Stimulated activated CD8-positive, alpha-beta memory T cell treated with anti-CD3 and anti-CD28 coated beads, Interleukin-7, amount 100 ng/mL, for 1 hour (primary cell): ENCODE results near the gene ST3GAL3.
A peak's percentile ranks its signal among the peaks of the same experiment; 100 is the strongest.
"Not testable (repeated sequence)": the region's sequence is repeated elsewhere in the genome, so short reads cannot be mapped to it uniquely, and the experiment has no call there.

Experiments used
- DNase-seq, 2 donors: peaks; one replicate each; pipeline ENCODE4 v3.0.0-alpha.2; 2020; ENCODE audit warnings: low read depth in 2 of 2

The ST3GAL3 gene

DNA sequence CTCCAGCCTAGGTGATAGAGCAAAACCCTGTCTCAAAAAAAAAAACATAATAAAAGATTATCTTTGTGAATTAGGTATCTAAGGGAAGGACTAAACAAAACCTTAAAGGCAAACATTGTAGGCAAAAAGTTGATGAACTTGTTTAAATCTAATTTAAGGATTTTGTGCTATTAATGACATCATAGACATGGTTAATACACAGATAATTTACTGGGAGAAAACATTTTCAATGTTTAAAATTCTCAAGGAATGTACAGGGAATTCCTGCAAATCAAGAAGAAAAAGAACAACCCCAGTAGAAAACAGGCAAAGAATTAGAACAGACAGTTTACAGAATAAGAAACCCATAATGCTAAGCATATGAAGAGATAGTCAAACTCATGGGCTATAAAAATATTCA, 47.6 kb downstream of the ST3GAL3 start:
- no peak for DNase-seq

DNA sequence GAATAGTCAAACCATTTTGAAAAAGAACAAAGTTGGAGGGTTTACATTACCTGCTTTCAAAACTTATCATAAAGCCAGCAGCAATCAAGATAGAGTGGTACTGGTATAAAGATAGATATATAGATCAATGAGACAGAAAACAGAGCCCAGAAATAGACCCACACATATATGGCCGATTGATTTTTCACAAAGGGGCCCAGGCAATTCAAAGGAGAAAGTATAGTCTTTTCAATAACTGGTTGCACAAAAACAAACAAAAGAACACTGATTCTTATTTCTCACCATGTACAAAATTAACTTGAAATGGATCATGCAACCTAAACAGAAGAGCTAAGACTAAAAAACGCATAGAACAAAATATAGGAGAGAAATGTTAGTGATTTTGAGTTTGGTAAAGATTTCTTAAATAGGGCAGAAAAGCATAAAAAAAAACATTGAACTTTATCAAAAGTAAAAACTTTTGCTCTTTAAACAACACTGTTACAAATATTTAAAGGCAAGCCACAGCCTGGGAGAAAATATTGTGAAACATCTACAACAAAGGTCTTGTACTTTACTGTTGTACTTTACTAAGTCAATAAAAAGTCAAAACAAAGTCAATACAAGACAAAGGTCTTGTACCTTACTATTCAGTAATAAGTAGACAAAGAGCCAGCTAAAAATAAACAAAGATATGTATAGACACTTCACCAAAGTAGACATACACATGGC, 50.2 kb downstream of the ST3GAL3 start:
- DNase-seq, result no peak

DNA sequence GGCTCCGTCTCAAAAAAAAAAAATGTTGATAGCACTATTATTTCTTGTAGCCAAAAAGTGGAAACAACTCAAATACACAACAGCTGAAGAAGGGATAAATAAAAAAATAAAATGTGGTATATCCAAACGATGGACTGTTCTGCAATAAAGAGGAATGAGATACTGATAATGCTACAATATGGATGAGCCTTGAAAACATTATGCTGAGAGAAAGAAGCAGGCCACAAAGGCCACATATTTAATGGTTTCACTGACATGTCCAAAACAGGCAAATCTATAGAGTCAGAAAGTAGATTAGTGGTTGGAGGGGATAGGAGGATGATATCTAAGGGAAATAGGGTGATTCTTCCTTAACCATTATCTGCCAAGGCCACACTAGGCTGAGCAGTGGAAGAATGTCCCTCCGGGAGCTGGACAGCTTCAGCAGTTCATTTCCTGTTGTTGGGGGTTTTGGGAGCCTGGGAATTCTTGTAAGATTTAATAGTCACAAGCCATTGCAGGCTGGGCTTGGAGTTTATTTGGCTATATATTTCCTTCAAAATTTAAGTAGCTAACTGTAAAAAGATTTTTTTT, 53.5 kb downstream of the ST3GAL3 start:
- no peak for DNase-seq

DNA sequence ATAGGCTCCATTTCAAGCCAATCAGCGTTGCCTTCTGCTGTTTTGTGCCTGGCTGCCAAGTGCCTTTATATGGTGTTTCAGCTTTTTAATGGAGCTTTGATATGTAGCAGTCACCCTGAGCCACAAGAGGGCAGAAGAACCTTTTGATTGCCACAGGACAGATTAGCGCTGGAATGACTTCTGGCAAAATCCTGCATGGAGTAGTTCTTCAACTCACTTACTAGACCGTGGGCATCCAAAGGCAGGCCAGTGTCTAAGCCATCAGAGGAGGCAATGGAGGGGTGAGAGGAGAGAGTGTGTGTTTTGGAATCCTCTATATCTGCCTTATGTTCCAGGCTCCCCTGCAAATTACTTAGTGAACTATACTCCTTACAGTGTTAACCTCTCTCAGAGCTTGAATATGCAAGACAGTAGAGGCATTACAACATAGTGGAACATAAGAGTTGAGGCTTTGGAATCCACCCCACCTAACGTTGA, 56.2 kb downstream of the ST3GAL3 start:
- DNase-seq, result peak; percentile 9 to 10

DNA sequence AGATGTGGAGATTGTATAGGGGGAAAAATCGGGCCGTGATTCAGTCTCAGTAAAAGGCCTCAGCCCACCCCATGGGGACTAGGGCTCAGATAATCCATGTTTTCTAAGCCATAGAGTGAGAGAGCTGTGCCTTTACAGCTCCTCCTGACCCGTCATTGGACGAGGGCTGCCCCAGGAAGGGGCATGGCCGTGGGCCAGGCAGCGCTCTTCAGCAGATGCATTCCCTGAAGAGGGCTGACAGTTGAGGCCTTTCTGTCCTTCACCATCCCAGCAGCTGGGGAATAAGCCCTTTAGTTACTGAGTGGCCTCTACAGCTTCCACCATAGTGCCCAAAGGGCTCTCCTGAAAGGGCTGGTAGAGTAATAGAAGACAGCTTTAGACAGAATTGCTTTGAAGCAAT, 57.2 kb downstream of the ST3GAL3 start:
- DNase-seq, result no peak

DNA sequence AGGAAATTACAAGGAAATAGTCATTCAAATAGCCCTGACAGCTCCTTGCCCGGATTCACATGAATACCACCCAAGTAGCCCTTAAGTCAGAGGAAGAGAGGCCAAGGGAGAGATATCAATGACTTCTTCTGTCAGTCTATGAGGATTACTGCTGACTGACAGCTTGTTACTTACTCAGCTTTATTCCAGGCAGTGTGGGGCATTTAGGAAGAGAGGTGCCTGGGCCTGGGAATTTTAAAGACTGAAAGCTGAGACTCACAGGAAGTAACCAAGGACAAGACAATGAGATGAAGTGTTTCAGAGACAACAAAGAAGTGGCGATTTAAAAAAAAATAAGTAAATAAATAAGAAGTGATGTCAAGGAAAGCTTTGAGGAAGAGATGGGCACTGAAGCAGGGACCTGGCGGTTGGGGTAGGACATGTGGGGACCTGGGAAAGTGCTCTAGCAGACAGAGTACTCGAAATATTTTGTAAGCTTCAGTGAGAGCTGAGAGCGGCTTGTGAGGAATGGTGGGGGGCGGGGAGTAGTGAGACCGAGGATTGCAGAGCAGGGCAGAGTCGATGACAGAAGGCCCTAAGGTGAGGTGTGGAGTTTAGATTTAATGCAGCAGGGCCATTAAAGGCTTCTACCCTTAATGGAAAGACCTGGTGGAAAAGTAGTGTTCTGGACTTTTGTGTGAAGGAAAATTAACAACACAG, 58.9 kb downstream of the ST3GAL3 start:
- DNase-seq, result no peak

DNA sequence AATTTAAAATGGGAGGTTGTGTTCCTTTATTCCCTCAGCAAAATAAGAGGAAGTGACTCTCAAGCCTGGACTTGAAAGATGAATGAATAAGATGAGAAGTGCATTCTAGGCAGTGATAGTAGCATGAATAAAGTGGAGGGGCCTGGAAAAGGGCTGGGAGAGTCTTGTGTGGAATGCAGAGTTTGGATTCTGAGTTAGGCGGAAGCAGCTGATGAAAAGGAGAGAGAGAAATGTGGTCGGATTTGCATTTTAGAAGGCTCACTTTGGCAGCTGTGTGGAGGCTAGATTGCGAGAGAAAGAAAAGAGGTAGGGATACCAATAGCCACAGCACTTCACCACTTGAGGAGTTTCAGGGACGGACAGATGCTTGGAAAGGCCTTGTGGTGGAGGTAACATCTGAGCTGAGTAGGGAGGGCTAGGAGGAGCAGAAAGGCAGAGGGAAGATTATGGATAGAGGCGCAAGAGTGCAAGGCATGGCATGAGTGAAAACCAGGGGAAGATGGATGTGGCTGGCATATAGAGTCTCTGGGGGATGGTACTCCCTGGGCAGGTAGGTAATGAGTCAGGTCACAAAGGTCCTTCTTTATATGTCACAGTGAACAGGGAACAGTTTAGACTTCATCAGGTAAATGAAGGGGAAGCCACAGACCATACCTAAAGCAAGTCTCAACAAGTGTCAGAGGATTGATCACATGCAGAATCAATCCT, 59.6 kb downstream of the ST3GAL3 start:
- no peak for DNase-seq

DNA sequence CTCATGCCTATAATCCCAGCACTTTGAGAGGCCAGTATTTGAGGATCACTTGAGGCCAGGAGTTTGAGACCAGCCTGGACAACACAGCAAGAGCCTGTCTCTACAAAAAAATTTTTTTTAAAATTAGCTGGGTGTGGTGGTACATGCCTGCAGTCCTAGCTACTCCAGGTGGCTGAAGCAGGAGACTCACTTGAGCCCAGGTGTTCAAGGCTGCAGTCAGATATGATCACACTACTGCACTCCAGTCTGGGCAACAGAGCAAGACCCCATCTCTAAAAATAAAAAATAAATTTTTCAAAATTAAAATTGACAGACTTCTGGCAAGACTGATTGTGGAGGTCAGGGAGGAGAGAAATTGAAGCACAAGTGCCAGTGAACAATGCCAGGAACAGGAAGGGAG, 60.8 kb downstream of the ST3GAL3 start:
- no peak for DNase-seq

DNA sequence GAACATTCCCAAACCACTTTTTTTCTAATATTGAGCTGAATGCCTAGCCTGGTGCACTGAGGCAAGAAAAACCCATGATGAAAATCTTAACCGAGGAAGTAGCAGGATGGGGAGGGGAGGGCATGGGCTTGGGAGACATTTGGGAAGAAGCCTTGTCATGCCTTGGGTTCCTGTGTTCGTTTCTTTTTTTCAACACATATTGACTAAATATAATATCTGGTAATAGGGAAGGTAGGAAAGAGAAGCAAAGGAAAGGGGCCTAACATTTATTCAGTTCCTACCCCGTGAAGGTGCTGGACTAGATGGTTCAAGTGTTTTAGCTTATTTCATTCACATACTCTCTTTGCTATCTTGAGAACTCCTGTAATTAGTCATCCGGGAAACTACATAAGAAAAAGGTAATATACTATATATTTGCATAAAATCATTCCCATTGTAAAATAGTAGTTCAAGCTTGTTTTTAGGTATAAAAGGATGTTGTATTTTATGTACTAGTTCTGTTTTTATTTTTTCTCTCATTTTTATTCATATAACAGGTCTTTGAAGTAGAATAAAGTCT, 62.1 kb downstream of the ST3GAL3 start:
- no peak for DNase-seq

DNA sequence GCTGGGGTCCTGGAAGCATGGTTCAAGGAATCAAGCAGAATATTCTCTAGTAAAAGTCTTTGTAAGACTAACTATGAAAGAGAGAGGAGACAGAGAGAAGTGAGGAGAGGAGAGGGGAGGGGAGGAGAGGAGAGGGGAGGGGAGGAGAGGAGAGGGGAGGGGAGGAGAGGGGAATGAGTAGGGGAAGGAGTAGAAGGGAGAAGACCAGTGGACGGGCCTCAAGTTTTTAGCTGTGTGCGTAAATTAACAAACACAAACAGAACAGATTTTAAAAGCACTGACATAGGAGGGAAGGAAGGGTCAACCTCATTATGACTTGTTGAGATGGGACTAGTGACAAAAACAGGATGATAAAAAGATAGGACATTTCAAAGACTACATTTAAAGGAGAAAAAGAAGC, 62.8 kb downstream of the ST3GAL3 start:
- no peak for DNase-seq

DNA sequence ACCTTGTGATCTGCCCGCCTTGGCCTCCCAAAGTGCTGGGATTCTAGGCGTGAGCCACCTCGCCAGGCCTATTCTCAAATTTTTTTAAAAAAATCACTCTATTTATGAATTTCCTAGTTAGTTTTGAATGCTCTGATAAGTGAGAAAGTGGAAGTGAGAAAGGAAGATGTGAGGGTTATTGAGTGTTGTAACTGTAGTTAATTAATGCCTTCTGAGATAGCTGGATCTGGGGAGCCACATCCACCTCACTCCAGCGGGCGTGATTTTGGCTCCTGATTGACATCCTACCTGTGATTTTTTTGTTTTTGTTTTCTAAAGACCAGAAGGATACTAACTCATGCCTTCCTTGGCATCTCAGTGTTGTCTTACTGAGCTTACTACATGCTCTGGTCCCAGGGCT, 65.6 kb downstream of the ST3GAL3 start:
- DNase-seq, result no peak

DNA sequence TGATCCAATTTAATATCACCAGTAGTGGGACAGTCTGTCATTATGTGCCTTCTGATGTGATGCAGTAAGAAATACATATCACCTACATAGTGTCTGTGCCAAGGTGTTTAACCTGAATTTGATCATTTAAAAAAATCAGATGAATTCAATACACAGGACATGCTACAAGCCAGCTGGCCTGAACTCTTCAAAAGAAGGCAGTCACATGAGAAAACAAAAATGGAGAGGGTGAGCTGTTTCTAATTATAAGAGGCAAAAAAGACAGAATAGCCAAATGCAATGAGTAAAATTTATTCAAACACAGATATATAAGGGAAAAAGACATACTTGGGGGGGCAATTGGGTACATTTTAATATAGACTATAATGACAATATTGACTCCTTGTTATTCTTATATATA, 66.5 kb downstream of the ST3GAL3 start:
- DNase-seq, result no peak

DNA sequence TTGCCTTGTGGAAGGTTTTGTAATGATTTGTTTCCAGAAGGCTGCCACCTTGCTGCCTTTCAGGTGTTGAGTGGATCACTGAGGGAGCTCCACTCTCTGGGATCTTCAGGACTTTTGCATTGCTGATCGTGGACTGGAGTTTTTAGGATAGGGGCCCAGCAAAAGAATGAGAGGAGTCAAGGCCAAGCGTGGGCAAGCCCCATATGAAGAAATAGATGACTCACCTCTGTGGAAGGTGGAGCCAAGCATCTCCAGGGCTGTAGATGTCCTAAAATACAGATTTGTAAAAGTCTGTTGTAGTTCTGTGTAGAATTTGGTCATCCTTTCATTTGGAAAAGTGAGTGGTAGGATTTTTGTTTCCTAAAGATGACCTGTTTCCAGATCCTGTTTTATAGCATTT, 67.0 kb downstream of the ST3GAL3 start:
- no peak for DNase-seq

DNA sequence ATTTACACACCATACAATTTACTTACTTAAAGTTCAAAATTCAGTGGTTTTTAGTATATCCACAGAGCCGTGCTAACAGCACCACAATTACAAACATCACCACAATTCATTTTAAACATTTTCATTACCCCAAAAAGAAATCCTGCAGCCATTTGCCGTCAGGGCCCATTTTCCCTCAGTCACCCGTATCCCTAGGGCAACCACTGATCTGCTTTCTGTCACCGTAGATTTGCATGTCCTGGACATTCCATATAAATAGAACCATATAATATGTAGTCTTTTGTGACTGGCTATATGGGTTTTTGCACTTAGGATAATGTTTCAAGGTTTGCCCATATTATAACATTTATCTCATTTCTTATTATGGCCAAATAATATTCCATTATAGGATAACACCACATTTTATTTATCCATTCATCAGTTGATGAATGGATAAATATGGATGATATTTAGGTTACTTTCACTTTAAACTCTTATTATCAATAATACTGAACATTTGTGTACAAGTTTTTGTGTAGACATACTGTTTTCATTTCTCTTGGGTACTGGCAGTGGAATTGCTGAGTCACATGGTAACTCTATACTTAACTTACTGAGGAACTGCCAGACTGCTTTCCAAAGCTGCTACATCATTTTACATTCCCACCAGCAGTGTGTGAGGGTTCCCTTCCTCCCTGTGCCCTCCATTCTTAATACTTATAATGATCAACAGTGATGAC, 68.9 kb downstream of the ST3GAL3 start:
- no peak for DNase-seq

DNA sequence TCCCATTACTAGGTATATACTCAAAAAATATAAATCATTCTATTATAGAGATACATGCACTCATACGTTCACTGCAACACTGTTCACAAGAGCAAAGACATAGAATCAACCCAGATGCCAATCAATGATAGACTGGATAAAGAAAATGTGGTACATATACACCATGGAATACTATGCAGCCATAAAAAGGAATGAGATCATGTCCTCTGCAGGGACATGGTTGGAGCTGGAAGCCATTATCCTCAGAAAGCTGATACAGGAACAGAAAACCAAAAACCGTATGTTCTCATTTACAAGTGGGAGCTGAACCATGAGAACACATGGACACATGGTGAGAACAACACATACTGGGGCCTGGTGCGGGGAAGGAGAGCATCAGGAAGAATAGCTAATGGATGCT, 70.6 kb downstream of the ST3GAL3 start:
- DNase-seq, result not testable (repeated sequence)

DNA sequence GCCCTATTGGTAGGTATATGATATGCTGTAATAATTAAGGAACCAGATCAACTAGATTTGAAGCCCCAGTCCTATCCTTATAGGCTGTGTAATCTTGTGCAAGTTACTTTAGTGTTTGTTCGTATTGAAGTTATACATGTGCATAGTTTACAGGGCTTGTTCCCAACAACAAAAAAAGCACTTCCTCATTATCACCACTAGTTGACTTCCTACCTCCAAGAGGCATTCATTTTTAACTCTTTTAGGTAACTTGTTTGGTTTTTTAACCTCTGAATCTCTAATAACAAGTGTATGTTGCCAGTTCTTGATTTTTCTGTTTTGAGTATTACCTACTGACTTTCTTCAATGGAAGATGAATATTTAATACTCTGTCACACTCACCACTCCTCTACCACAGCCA, 71.9 kb downstream of the ST3GAL3 start:
- DNase-seq, result no peak

DNA sequence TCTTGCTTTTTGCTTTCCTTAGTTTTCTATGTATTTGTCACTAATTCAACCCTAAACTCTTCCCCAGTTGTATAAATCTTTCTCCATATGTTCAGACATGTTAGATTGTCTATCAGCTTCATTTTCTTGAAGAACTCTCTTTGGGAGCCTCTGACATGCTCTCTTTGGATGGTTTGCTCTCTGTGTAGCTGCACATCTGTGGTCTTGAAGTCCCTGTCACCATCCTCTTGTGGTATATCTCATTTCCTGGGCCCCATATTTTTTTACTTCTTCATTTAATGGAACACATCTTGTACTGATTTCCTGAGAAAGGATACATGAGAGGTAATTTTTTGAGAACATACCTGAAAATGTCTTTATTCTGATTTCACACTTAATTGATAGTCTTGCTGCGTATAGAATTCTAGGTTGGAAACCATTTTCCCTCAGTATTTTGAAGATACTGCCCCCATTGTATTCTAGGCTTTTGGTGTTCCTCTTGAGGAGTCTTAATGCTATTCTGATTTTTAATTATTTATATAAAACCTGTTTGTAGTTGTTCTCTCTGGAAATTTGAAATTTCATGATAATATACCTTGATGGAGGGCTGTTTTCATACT, 72.6 kb downstream of the ST3GAL3 start:
- no peak for DNase-seq

DNA sequence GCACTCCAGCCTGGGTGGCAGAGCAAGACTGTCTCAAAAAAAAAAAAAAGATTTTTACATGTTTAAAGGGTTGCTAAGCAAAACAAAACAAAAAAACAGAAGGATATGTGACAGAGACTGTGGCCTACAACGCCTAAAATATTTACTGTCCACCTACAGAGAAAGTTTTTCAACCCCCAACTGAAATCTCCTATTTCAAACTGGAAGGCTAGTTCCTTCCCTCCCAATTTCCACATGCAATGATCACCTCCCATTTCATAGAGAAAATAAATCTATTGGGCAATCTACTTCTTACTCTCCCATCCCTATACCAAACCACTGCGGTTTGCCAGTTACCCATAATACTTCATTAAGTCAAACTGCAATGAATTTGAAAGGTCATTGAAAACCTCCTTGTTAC, 74.2 kb downstream of the ST3GAL3 start:
- no peak for DNase-seq

DNA sequence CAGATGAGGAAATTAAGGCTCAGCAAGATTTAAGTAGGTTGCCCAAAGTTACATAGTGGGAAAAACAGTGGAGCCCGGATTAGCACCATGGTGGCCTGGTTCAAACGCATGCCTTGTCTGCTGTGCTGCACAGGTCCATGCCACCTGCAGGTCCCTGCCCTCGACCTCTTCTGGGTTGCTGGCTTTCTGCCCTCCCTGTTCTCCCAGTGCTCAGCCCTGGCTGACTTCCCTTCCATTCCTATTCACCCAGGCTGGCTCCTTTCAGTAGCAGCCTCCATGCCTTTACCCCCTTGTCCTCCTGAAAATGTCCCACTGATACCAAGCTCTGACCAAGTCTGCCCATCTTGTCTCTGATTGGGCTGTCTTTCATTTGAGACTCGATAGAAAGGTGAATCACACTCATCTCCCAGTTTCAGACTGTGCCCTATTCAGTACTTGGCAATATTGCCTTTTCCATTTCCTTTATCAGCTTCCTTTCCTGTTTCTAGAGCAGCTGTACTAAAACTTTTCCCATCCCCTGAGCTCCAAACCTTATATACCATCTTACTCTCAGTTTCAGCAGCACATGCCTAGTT, 75.8 kb downstream of the ST3GAL3 start:
- no peak for DNase-seq

DNA sequence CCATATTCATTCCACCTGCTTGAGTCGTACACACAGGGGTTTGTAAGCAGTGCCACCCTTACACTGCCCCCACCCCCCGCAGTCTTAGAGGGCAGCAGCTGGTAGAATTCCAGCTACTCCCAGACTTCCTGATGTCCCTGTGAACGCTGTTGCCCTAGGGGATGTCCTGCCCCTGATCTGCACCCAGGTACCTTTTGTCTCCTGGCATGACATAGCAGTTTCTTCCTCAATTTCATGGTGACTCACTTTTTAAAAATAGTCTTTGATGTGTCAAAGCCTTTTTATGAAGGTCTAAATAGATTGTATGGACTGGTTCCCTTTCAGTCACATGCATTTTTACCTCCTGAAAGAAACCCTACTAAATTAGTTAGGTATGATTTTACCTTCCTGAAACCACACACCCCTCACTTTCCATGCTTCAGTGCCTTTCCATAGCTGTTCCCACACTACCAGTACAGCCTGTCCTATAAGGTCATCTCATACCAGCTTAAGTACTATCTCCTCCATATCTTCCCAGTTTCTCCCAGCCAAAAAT, 76.4 kb downstream of the ST3GAL3 start:
- no peak for DNase-seq
